Stimulated activated CD8-positive, alpha-beta memory T cell treated with anti-CD3 and anti-CD28 coated beads, Interleukin-15, amount 100 ng/mL, for 4 hours (primary cell): ENCODE data around the gene ZMIZ2.

Experiments used
- DNase-seq, 2 donors: peaks; one replicate each; pipeline ENCODE4 v3.0.0-alpha.2; 2020; ENCODE audit warnings: low read depth in 2 of 2

Gene ZMIZ2

GRCh38 chr7:44757739-44758138 lies 9.1 kb downstream of the ZMIZ2 start:
- no peak for DNase-seq

- no peak for DNase-seq
Observed at GRCh38 chr7:44759246-44759645, 10.6 kb downstream of the ZMIZ2 start.

- no peak for DNase-seq
Observed at GRCh38 chr7:44760034-44760580, 11.5 kb downstream of the ZMIZ2 start.

GRCh38 chr7:44761207-44762161 lies 12.8 kb downstream of the ZMIZ2 start:
- no peak for DNase-seq

- no peak for DNase-seq
Observed at GRCh38 chr7:44762300-44762699, 13.7 kb downstream of the ZMIZ2 start.

GRCh38 chr7:44762726-44763522 lies 14.3 kb downstream of the ZMIZ2 start:
- DNase-seq, result no peak

GRCh38 chr7:44764081-44764480 lies 15.4 kb downstream of the ZMIZ2 start:
- no peak for DNase-seq

- no peak for DNase-seq
Observed at GRCh38 chr7:44764665-44765578, 16.3 kb downstream of the ZMIZ2 start.

GRCh38 chr7:44765579-44766415 lies 17.1 kb downstream of the ZMIZ2 start:
- DNase-seq, result no peak

- DNase-seq, result no peak
Observed at GRCh38 chr7:44766416-44766801, 17.8 kb downstream of the ZMIZ2 start.

GRCh38 chr7:44767134-44767911 lies 18.7 kb downstream of the ZMIZ2 start:
- no peak for DNase-seq

GRCh38 chr7:44767912-44768627 lies 19.4 kb downstream of the ZMIZ2 start:
- no peak for DNase-seq

- DNase-seq, result no peak
Observed at GRCh38 chr7:44768628-44769371, 20.2 kb downstream of the ZMIZ2 start.

- DNase-seq, result no peak
Observed at GRCh38 chr7:44769376-44769775, 20.7 kb downstream of the ZMIZ2 start.

- DNase-seq, result no peak
Observed at GRCh38 chr7:44769776-44770294, 21.2 kb downstream of the ZMIZ2 start.

- DNase-seq, result no peak
Observed at GRCh38 chr7:44771358-44771757, 22.7 kb downstream of the ZMIZ2 start.

GRCh38 chr7:44772440-44772839 lies 23.8 kb downstream of the ZMIZ2 start:
- DNase-seq, result no peak

GRCh38 chr7:44772867-44773266 lies 24.2 kb downstream of the ZMIZ2 start:
- no peak for DNase-seq
